Activated B cell treated with CpG ODN at 0.5 μM for 24 hours (primary cell): ENCODE measurements around the gene ABCA13. TPM values are rescaled to one million over a fixed set of nuclear protein-coding genes. Genes with fewer than 3 reads are reported as not detected.

Experiments
- ATAC-seq: fragments of 200-7000 bp; cut with Tn5 transposase; one replicate; pipeline ENCODE4 v1.10.0; 2021; ENCODE audit warnings: low read depth, mild to moderate bottlenecking, moderate library complexity
- CTCF ChIA-PET: fragments of 350-600 bp; sonication (Branson Sonifier 250); formaldehyde crosslinking; loops from one replicate; lab custom pipeline; 2021; ENCODE audit warnings: antibody characterized with exemption; lab: Charles Lee
- POLR2A ChIA-PET: fragments of 350-600 bp; sonication (Branson Sonifier 250); formaldehyde crosslinking; loops from one replicate; lab custom pipeline; 2021; ENCODE audit warnings: antibody characterized with exemption; lab: Charles Lee
- DNase-seq: peaks from one replicate; pipeline ENCODE4 v3.0.0; 2022
- H3K27ac Mint-ChIP-seq: one replicate; pipeline ENCODE4 v1.8.0; 2020; ENCODE audit warnings: mixed read lengths
- H3K27me3 Mint-ChIP-seq: one replicate; pipeline ENCODE4 v1.8.0; 2021; ENCODE audit warnings: mixed read lengths
- H3K36me3 Mint-ChIP-seq: one replicate; pipeline ENCODE4 v1.8.0; 2021; ENCODE audit warnings: low read depth, mixed read lengths
- H3K4me1 Mint-ChIP-seq: one replicate; pipeline ENCODE4 v1.8.0; 2021; ENCODE audit warnings: mixed read lengths
- H3K4me3 Mint-ChIP-seq: one replicate; pipeline ENCODE4 v1.8.0; 2020; ENCODE audit warnings: mild to moderate bottlenecking, mixed read lengths
- H3K9me3 Mint-ChIP-seq: one replicate; pipeline ENCODE4 v1.8.0; 2020; ENCODE audit warnings: mixed read lengths
- CTCF ChIP-seq: fragments of 200-600 bp; IDR thresholded peaks from one replicate; pipeline ENCODE4 v1.8.0; 2022; ENCODE audit warnings: antibody characterized with exemption, mild to moderate bottlenecking
- intact Hi-C: fragments of 100-400 bp; cut with micrococcal nuclease; formaldehyde crosslinking; loops from one replicate; pipeline ENCODE4 v1.15.1; 2024
- total RNA-seq: library from RNA; stranded (reverse); gene quantifications from 2 replicates; pipeline ENCODE4 v1.2.3, GENCODE V29; 2022

ABCA13 gene
- total RNA-seq, 1 donor from 2014 or later = not detected

DNA sequence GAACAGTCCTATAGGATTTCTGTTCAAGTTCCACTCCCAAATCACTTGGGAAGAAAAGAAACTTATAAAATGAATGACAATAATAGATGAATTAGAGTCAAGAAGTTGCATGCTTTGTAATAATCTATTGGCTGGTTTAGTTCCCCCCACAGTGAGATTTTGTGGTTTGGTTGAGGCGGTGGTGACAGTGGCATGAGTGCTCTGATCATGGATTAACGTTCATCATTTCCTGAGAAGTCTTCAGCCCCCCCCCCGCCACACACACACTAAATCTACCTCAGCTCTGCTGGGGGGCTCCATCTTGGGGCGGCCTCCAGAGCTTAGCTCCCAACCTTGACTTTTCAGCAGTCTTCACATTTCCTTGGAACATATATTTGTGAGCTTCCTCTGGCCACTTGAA is 121.7 kb downstream of the ABCA13 start:
- Mint-ChIP-seq H3K27ac (no peak overlapping the region), H3K4me3 (no peak overlapping the region), H3K9me3 (no peaks in the 10 kb centered on the region), H3K4me1 (no peaks in the 10 kb centered on the region), H3K36me3 (no peaks in the 10 kb centered on the region), H3K27me3 (peaks cover 1% of the 10 kb centered on the region)
- POLR2A ChIA-PET = no interaction called here
- CTCF ChIA-PET = no interaction called here
- intact Hi-C loops = no loop called here
- ATAC-seq (no peak), DNase-seq (no peak)
- TF ChIP-seq CTCF = no peak

GRCh38 chr7:48295296-48295971 is 124.2 kb downstream of the ABCA13 start:
- peaks cover 1% of the 10 kb centered on the region for H3K27me3 Mint-ChIP-seq
- ATAC-seq (no peak), DNase-seq (no peak)
- intact Hi-C loops = no loop called here
- H3K36me3 Mint-ChIP-seq = no peaks in the 10 kb centered on the region
- ChIA-PET CTCF (no interaction called here), POLR2A (no interaction called here)
- no peaks in the 10 kb centered on the region for H3K9me3 Mint-ChIP-seq
- H3K27ac Mint-ChIP-seq = no peak overlapping the region
- no peaks in the 10 kb centered on the region for H3K4me1 Mint-ChIP-seq
- H3K4me3 Mint-ChIP-seq = no peak overlapping the region
- no peak for TF ChIP-seq CTCF

- H3K4me3 Mint-ChIP-seq = no peak overlapping the region
- no peak for TF ChIP-seq CTCF
- no peaks in the 10 kb centered on the region for H3K36me3 Mint-ChIP-seq
- DNase-seq = no peak
- H3K9me3 Mint-ChIP-seq = no peaks in the 10 kb centered on the region
- intact Hi-C loops = no loop called here
- ATAC-seq = no peak
- POLR2A ChIA-PET = no interaction called here
- H3K4me1 Mint-ChIP-seq = no peaks in the 10 kb centered on the region
- CTCF ChIA-PET = no interaction called here
- H3K27me3 Mint-ChIP-seq = peaks cover 1% of the 10 kb centered on the region
- H3K27ac Mint-ChIP-seq = no peak overlapping the region
Observed at GRCh38 chr7:48296966-48297365, 125.7 kb downstream of the ABCA13 start.

- ChIA-PET POLR2A (no interaction called here), CTCF (no interaction called here)
- no peaks in the 10 kb centered on the region for H3K36me3 Mint-ChIP-seq
- H3K4me1 Mint-ChIP-seq = no peaks in the 10 kb centered on the region
- DNase-seq (no peak), ATAC-seq (no peak)
- TF ChIP-seq CTCF = no peak
- H3K27me3 Mint-ChIP-seq = peaks cover 1% of the 10 kb centered on the region
- H3K9me3 Mint-ChIP-seq = no peaks in the 10 kb centered on the region
- H3K27ac Mint-ChIP-seq = no peak overlapping the region
- no peak overlapping the region for H3K4me3 Mint-ChIP-seq
- intact Hi-C loops = no loop called here
Observed at GRCh38 chr7:48298779-48299178, 127.5 kb downstream of the ABCA13 start.

DNA sequence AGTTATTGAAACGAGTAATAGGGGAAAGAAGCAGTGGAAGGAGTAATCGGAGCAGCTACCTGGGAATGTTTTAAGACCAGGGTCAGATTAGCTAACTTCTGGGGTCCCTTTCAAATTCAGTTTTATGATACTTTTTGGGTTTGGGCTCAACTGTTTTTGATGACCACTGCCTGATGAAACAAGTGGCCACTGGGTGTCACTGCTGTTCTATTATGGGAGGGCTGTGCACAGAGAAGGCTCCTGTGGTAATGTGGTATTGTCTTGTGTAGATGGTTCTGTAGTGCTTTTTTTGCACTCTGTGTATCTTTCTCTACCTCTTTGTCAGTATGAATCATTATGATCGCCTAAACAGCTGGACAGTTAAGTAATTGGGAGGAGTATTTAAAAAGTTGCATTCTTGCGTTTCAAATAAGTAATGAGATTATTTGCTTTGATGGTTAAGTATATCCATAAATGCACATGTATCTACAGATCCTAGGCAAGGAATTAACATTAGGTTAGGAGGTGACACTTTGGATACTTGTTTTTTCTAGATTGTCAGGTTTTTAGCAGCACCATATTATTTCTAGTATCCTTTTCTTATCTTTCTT is 128.4 kb downstream of the ABCA13 start:
- ATAC-seq = no peak
- no peak overlapping the region for H3K4me3 Mint-ChIP-seq

More for the DNA sequence above, 128.4 kb downstream of the ABCA13 start:
- Mint-ChIP-seq H3K4me1 (no peaks in the 10 kb centered on the region), H3K27me3 (peaks cover 1% of the 10 kb centered on the region), H3K27ac (no peak overlapping the region), H3K9me3 (no peaks in the 10 kb centered on the region), H3K36me3 (no peaks in the 10 kb centered on the region)
- CTCF ChIA-PET = no interaction called here
- intact Hi-C loops = no loop called here
- DNase-seq = no peak
- POLR2A ChIA-PET = no interaction called here
- no peak for TF ChIP-seq CTCF
